ENCODE data around the gene SPANXC.
"Not testable (repeated sequence)": the region's sequence is repeated elsewhere in the genome, so short reads cannot be mapped to it uniquely, and the experiment has no call there.

Gene SPANXC, protein sequence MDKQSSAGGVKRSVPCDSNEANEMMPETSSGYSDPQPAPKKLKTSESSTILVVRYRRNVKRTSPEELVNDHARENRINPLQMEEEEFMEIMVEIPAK

DNA sequence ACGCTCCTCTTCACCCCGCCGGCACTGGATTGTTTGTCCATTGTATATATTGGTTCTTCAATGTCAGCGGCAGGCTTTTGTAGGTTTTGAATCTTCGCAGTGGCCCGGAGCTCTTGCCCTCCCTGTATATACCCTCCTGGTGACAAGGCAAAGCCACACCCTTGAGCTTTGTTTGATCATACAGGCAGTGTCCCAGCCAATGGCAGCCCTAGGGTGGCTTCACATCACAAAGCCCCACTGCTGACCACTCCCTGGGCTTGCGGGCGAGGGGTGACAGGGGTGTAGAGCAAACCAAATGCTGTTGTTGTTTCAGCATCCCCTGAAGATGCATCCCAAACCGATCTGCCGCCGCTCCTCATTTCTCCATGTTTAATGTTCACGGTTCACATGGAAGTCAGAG, at the start of gene SPANXC:
SPANXC (minus strand) TSS at position 101 of the 400 bp plus-strand sequence; CDS start at position 41, 60 bp downstream.
- H3K27me3 Mint-ChIP-seq (ENCODE audit: low read depth); H3K27ac Mint-ChIP-seq; DNase-seq (ENCODE audit: low spot score); H3K9me3 Mint-ChIP-seq; H3K4me1 Mint-ChIP-seq (ENCODE audit: low read depth); H3K36me3 Mint-ChIP-seq (ENCODE audit: low read depth); H3K4me3 Mint-ChIP-seq: not testable (repeated sequence)

DNA sequence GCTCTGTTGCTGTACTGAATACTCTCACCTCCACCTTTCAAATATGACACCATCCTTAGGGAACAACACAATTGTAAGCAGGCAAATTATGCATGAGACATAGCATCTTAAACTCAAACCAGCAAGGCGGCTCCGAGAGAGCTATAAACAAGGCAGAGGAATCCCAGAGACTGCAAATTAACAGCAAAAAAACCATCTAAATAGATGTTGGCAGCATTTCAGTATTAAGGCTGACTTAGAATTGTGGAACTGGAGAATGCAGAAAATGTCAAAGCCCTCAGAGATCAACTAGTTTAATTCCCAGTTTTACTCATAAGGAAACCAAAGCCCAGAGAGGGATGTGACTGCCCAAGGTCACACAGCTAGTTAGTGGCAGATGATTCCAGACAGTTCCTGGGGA, 37.2 kb upstream of the SPANXC start:
- no peak for DNase-seq (ENCODE audit: low spot score)
- Mint-ChIP-seq H3K27me3 (ENCODE audit: low read depth) (no peaks in the 10 kb centered on the region), H3K36me3 (ENCODE audit: low read depth) (no peaks in the 10 kb centered on the region), H3K4me1 (ENCODE audit: low read depth) (no peaks in the 10 kb centered on the region), H3K27ac (no peak overlapping the region), H3K4me3 (no peak overlapping the region), H3K9me3 (no peaks in the 10 kb centered on the region)

- H3K4me1 Mint-ChIP-seq (ENCODE audit: low read depth): no peaks in the 10 kb centered on the region
- no peak overlapping the region for H3K27ac Mint-ChIP-seq
- DNase-seq (ENCODE audit: low spot score): no peak
- no peaks in the 10 kb centered on the region for H3K36me3 Mint-ChIP-seq (ENCODE audit: low read depth)
- no peaks in the 10 kb centered on the region for H3K27me3 Mint-ChIP-seq (ENCODE audit: low read depth)
- no peak overlapping the region for H3K4me3 Mint-ChIP-seq
- no peaks in the 10 kb centered on the region for H3K9me3 Mint-ChIP-seq
These were observed 36.0 kb upstream of the SPANXC start for GRCh38 chrX:141278306-141278705.

- Mint-ChIP-seq H3K36me3 (ENCODE audit: low read depth) (no peaks in the 10 kb centered on the region), H3K9me3 (peaks cover 6% of the 10 kb centered on the region), H3K4me3 (no peak overlapping the region), H3K27me3 (ENCODE audit: low read depth) (no peaks in the 10 kb centered on the region), H3K4me1 (ENCODE audit: low read depth) (no peaks in the 10 kb centered on the region), H3K27ac (no peak overlapping the region)
- no peak for DNase-seq (ENCODE audit: low spot score)
These were observed 15.8 kb upstream of the SPANXC start for GRCh38 chrX:141258080-141258479.

DNA sequence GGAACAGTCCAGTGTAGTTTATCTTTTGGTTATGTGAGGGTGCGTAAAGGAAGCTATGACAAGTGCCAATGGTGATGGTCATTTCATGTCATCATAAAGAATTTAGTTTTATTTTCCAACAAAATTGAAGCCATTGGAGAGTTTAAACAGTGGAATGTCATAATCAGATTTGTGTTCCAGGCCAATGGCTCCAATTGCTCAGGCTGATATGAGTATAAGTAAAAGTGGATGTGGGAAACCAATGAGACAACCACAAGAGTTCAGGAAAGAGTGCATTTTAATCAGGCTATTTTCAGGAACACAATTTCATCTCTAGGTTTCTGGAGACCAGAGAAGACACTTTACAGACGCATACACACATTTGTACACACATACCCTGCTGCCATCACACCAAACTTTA, 20.7 kb downstream of the SPANXC start:
- H3K36me3 Mint-ChIP-seq (ENCODE audit: low read depth): no peaks in the 10 kb centered on the region
- H3K4me3 Mint-ChIP-seq: no peak overlapping the region
- peaks cover 4% of the 10 kb centered on the region for H3K9me3 Mint-ChIP-seq
- DNase-seq (ENCODE audit: low spot score): no peak
- no peaks in the 10 kb centered on the region for H3K27me3 Mint-ChIP-seq (ENCODE audit: low read depth)
- no peaks in the 10 kb centered on the region for H3K4me1 Mint-ChIP-seq (ENCODE audit: low read depth)
- no peak overlapping the region for H3K27ac Mint-ChIP-seq

DNA sequence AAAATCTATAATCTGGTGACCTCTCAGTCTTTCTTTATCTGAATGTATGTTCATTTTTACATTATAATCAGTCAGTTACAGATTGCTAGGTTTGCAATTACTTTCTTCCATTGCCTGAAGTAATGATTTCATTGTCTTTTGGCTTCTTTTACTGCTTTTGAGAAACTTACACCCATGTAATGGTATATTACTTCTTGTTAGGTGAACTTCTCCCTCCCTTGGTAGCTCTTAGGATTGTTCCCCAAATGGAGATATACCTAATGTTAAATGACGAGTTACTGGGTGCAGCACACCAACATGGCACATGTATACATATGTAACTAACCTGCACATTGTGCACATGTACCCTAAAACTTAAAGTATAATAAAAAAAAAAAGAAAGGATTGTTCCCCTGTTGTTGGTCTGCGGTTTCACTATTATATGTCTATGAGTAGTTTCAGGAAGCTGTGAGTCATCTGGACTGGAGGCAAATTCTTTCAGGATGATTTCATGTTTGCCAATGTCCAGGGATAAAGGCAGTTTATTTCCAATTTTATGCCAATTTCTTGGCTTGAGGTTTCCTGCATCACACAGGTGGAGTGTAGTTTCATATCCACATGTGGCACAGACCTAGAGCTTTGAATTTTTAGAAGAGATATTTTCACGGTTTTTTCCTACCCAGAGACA, 21.8 kb downstream of the SPANXC start:
- Mint-ChIP-seq H3K27me3 (ENCODE audit: low read depth) (no peaks in the 10 kb centered on the region), H3K9me3 (peaks cover 4% of the 10 kb centered on the region), H3K36me3 (ENCODE audit: low read depth) (no peaks in the 10 kb centered on the region), H3K27ac (no peak overlapping the region), H3K4me3 (no peak overlapping the region), H3K4me1 (ENCODE audit: low read depth) (no peaks in the 10 kb centered on the region)
- no peak for DNase-seq (ENCODE audit: low spot score)

GRCh38 chrX:141214196-141214595, 28.1 kb downstream of the SPANXC start:
- no peak for DNase-seq (ENCODE audit: low spot score)
- no peak overlapping the region for H3K4me3 Mint-ChIP-seq
- H3K36me3 Mint-ChIP-seq (ENCODE audit: low read depth): no peaks in the 10 kb centered on the region
- no peaks in the 10 kb centered on the region for H3K4me1 Mint-ChIP-seq (ENCODE audit: low read depth)
- H3K9me3 Mint-ChIP-seq: no peaks in the 10 kb centered on the region
- no peak overlapping the region for H3K27ac Mint-ChIP-seq
- H3K27me3 Mint-ChIP-seq (ENCODE audit: low read depth): no peaks in the 10 kb centered on the region

- no peaks in the 10 kb centered on the region for H3K27me3 Mint-ChIP-seq (ENCODE audit: low read depth)
- H3K9me3 Mint-ChIP-seq: no peaks in the 10 kb centered on the region
- H3K36me3 Mint-ChIP-seq (ENCODE audit: low read depth): no peaks in the 10 kb centered on the region
- no peak for DNase-seq (ENCODE audit: low spot score)
- H3K4me1 Mint-ChIP-seq (ENCODE audit: low read depth): no peaks in the 10 kb centered on the region
- no peak overlapping the region for H3K27ac Mint-ChIP-seq
- no peak overlapping the region for H3K4me3 Mint-ChIP-seq
These were observed 40.4 kb downstream of the SPANXC start for GRCh38 chrX:141201962-141202361.
